Measurements from ENCODE around the gene MAGI1.
"Not testable (repeated sequence)": the region's sequence is repeated elsewhere in the genome, so short reads cannot be mapped to it uniquely, and the experiment has no call there.

The MAGI1 gene

DNA sequence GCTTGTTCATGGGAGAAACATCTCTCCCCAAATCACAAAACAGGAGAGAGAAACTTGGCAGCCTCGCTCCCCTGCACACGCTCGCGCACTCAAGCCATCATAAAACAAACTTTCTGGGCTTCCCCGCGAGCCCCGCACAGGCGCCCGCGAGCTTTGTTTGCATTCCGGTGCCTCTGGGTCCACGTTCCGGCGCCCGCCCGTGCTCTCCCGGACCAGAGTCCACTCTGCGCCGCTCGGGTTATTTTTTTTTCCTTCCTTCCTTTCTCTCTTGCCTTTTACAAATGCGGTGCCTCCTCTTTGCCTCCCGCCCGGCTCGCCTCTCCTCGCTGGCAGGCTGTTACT, 363 bp downstream of the MAGI1 start:
- no peak for DNase-seq

DNA sequence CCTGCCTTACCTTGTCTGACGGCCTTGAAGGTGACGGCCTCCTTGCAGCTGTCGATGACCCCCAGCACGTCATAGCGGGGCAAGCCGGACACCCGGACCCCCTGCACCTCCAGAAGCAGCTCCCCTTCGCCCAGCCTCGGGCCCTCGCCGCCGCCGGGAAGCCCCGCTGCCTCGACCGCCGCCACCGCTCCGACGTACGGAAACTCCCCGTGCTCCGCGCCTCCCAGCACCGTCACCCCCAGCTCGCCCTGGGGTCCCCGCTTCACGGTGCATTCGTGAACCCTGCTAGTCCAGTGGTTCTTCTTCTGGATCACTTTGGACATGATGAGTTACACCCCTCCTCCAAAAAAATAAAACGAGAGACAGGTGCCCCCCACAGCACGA, 740 bp downstream of the MAGI1 start:
- DNase-seq = no peak

DNA sequence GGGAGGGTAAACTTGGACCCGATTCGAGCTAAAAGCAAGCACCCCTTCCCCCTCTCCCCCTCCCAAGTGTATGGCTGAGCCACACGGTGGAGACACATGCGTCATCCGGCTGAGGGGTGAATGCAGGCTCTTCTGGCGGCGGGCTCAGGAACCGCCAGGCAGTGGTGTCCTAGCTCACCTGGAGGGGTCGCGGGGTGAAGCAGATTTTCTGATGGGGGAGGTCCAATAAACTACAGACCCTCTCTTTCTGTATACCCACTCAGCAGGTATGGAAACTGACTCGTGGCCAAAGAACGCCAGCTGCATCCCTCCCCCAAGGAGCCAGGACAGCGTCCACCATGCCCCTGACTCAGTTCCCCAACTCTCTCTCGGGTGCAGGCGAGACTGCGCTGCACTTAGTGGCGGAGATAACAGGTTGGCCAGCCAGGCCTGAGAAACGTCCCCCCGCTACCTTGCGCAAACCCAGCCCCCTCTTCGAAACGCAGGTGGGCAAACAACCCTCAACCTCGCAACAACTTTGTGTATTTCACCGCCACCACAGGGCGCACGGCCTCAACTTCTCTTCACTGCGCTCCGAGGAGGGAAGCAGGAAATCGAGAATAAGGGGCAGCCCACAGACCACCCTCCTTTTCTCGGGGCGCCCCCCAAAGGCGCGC, 1.3 kb downstream of the MAGI1 start:
- DNase-seq = no peak

DNA sequence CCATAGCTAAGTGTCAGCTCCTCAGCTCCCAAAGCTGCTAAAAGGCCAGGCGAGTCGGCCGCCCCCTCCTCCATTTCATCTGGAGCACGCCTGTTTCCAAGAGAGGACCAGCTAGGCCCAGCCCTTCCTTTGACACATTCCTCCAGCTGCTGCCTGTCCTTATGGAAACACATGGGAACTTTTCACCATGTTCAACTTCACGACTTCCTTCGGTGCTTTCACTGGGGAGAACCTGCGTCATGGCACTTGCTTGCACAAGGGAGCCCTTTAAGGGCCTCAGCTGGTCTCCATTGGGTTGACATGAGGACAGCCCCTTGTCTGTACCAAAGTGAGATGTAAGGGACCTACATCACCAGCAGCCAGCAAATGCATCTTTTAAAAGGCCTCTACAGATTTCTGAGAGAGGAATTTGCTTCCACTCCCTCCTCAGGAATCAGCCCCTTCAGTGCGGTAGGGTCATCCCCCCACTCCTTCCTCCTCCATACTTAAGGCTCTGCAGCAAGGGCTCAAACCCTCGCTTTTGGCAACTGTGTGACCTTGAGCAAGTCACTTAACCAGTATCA, 2.1 kb downstream of the MAGI1 start:
- DNase-seq = no peak

DNA sequence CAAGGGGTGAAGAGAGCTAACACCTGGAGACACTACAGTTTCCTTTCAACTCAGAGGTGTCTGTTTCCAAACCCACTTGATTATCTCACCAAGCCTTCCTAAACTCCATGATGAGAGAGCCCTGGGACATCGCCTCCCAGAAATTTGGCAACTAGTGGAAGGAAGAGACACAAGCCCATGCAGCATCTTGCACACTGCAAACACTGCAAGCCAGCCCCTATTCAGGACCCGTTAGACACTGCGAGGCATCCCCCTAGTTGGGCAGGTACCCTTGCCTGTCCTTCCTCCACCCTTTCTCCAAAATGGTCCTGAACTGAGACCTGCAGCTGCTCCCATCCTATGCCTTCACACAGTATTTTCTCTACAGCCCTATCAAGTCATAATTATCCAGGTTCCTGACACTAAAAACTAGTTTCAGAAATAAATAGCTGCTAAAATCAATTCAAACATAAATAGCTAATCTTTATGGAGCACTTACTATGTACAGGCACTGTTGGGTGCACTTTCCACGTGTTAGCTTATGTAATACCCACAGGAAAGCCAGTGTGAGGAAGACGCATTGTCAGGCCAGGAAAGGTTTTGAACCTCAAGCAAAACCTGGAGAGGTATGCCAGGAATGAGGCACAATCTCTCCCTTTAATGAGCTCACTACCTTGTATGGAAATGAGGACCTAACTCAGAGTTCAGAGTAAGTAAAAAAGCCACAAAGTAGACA, 2.8 kb downstream of the MAGI1 start:
- no peak for DNase-seq

DNA sequence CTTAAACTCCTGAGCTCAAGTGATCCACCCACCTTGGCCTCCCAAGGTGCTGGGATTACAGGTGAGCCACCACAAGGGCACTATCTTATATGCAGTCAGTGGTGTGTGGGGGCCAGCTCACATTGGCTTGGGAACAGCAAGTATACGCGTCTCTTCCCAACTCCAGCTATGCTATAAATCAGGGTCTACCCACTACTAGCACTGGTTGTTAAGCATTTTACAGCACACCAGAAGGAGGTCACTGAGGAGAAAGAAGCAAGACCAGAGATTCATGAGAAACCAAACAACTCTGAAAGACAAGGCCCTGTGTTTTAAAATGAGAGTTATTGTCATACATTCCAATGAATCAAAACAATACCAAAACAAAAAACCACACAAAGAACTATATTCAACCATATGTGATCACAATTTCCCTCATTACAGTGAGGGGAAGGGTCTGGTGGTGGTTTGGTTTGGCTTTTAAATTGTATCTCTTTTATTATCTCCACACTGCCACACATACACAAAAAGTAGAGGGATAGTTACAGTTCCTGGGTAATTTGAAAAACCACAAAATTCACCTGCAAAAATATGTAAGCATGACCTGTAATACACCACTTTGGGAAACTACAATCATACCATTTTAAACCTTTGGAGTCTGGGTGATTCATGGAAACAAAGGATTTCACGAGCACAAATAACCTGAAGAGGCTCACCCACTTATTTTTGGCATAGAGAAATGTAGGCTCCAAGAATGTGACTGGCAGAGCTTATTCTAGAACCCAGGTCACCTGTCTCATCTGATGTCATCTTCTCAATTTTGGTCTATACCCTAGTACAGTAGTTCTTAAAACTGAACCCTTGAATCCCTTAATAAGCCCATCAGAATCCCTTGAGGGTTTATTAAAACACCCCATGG, 5.2 kb downstream of the MAGI1 start:
- no peak for DNase-seq

DNA sequence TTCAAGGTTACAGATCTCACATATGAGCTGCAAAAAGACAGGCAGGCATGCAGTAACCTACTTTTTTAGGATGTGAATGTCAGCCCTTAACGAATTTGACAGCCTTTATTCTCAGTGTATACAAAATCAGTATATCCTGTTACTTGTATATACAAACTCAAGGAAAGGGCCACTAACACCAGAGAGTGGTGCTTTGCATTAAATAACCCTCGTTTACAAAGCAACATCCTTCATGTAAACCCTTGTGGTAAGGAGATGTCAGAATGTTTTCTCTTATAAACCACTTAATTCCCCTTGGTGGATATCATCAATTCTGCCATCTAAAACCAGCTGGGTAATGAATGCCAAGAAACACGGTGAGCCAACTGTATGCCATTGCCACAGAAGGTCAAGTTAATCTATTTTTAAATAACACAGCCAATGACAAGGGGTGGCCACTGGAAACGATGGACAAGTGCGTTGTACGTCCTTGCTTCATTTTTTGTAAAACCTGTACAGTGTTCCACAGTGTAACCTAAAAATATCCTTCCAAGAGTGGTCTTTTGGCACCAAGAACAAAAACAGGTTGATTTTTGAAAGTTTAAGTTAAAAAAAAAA, 7.5 kb downstream of the MAGI1 start:
- no peak for DNase-seq

DNA sequence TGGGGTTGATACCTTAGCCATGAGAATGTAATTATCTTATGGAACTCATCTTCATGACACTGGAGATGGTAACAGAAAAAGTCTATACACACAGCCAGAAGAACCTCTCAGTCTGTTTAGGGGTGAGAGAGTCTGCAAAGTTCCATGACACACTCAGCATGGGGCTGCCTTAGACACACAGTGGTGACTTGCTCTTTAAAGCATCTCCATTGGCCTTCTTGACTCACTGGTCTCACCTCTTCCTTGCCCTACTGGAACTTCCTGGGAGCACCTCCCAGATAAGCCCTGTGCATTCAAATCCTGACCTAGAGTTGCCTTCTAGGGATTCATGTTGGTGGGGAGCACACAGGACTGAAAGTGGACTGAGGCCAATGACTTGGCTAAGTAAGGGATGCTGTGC, 9.3 kb downstream of the MAGI1 start:
- no peak for DNase-seq

DNA sequence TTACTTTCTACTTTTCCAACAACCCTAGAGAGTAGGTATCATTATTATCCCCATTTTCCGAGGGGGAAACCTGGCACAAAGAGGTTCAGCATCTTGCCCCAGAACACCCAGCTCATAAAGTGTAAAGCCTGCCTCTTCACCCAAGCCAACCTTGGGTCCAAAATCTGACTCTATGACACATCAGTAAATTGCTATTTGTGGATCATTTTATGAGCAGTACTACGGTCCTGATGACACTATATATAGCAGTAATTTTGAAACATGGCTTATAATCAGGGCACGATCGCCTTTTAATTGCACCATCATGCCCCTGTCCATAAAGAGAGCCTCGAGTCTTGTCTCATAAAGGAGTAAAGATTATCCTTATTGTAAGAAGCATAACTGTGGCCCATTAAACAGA, 9.7 kb downstream of the MAGI1 start:
- DNase-seq = no peak

DNA sequence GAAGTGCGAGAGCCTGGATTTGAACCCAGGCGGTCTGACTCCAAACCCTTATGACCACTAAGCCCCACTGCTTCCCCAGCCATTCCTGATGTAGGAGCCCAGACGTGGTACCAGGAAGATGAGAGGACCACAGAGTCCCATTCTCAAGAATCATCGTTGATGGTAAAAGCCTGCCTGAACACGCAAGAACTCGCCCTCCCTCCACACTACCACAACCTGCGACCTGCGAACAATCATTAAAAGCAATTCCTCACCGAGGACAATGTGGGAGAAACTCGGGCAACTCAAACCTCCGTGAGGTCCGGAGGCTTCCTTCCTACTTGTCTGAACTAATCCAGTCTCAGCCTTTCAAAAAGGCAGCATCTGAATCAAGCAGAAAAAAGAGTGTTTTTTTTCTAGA, 10.3 kb downstream of the MAGI1 start:
- no peak for DNase-seq

DNA sequence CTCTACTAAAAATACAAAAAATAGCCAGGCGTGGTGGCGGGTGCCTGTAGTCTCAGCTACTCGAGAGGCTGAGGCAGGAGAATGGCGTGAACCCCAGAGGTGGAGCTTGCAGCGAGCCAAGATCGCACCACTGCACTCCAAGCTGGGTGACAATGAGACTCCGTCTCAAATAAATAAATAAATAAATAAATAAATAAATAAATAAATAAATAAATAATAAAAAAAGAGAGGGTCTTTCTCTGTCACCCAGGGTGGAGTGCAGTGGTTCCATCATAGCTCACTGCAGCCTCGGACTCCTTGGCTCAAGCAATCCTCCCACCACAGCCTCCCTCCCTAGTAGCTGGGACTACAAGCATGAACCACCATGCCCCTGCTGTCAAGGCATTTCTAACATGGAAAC, 11.6 kb downstream of the MAGI1 start:
- not testable (repeated sequence) for DNase-seq

DNA sequence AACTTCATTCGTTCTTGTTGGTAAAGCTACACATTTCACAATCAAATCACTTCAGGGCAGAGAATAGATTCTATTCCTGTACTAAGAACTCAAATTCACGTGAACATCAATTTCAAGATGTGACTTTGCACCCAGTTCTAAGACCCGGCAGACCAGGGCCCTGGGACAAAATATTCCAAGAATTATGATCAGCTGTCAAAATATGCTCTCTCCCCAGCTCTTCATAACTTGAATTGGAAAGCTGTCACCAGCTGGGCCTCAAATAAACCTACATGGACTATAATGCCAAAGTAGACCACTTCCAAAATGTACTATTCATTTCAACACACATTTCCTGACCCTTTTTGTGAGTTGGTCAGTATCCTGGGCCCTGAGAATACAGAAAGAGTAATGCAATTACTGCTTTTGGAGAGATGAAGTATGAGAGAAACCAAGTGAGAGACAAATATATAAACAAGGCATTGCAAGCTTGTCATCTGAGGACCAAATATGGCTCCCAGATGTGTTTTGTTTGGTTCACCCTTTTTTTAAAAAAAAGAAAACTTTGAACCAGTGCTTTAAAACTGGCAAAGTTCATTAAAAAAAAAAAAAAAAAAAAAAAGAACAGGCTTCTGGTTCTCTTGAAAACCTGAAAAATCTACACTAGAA, 14.9 kb downstream of the MAGI1 start:
- no peak for DNase-seq

DNA sequence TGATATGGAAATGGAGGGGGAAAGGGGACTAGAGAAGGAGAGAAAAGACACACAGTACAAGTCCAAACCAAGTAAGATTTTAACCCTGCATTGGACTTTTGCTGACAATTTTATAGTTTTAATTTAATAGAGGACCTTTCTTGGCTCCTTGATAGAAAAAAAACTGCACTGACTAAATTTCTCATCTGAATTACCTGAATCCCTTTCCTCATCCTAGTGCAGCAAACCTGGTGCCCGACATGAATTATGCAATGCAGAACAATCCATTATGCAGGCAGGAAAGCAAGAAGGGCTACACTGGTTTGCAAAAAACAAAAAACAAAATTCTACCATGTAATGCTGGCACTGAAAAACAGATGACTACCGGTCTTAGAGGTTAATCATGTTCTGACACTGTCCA, 15.5 kb downstream of the MAGI1 start:
- DNase-seq = no peak

DNA sequence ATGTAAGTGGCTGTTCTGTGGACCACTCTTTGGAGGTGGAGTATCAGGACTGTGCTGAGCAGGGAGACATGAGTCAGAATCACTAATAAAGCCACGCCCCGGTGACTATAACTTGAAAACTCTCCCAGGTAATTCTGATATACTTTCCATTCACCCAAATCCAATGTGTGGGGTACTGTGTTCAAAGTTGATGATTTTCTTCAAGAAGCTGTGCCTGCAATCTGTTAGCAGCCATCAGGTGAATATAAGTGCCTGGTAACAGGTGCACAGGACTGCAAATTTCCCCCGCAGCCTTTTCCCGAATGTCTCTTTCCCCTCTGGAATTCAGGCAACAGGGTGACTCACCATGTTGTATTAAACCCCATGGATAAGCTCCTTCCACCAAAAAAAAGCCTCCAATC, 17.0 kb downstream of the MAGI1 start:
- DNase-seq = no peak

DNA sequence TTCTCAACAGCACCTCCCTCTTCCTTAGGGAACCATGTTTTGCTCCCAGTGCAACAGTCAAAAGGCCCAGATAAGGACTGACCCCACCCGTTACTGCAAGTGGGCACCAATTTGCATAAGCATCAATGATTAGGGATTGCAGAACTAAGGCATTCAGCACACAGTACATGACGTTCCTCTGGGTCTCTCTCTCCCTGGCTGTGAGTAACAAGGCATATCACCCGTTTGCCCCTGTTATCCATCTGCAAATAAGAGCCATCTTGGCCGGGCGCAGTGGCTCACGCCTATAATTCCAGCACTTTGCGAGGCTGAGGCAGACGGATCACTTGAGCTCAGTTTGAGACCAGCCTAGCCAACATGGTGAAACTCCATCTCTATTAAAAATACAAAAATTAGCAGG, 18.8 kb downstream of the MAGI1 start:
- DNase-seq = no peak

DNA sequence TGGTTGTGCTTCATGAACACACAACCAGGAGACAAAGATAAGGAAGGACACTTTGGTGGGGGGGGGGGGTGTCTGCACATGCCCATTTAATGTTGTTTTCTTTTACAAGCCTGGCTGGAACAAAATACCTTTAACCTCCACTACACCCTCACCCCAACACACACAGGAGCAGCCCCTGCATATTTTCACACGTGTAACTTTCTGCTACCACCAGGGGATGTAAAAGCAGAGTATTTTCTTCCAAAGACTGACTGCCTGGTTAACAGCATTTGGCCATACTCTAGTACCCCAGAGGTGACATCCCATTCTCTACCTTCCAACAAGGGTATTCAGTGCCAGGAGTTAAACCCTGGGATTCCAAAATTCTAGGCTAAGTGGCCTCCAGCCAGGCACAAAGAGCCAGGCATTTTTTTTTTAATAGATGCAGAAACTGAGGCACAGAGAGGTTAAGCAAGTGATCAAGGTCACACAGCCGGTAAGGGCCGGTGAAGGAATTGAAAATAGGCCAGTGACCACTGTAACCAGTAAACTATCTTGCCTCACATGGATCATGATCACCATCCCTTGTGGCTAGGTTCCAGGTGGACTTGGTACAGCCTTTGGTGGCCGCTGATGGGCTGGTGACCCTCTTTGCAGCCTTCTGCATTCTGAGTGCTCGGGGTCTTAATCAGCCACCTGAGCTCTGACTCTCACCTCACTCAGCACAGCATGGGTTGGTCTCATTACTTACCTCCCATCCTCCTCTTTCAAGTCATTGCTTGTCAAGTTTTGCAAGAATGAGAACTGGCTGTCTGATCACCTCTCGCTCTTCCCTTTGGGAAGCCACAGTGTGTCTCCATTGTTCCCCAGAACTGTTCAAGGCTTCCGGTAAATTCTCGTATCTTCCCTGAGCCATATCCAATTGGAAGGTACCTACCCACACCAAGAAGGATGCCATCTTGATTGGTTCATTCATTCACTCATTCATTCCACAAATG, 20.4 kb downstream of the MAGI1 start:
- DNase-seq = no peak

DNA sequence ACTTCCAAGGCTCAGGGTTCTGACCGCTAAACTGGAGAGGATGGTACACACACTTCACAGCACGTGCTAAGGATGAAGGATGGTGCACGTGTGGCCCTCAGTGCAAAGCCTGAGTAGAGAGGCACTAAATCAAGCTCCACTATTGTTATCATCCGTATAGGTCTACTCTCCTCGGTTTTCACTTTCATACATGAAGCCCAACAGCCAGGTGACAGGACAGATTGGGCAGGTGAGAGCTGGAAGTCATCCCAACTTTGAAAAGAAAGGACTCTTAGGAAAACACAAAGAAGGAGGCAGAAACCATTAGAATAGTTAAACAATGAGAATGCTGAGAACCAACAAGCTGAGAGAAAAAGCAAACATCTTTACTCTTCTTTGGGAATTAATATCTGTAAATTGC, 21.1 kb downstream of the MAGI1 start:
- DNase-seq = no peak

DNA sequence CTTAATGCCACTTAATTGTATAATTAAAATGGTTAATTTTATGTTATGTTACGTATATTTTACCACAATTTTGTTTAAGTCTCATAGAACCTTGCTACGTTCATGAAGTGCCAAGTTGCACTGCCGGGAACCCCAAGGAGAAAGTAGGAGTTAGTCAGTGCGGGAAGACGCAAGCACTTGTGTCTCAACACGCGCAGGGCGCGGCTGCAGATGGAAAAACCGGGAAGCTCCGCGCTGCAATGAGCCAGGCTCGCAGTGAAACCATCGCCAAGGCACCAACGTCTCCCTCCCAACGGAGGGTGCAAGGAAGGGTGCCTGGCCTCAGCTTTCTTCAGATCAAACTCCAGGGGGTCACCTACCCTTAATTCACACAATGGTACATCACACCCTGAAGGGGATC, 21.6 kb downstream of the MAGI1 start:
- DNase-seq = no peak

DNA sequence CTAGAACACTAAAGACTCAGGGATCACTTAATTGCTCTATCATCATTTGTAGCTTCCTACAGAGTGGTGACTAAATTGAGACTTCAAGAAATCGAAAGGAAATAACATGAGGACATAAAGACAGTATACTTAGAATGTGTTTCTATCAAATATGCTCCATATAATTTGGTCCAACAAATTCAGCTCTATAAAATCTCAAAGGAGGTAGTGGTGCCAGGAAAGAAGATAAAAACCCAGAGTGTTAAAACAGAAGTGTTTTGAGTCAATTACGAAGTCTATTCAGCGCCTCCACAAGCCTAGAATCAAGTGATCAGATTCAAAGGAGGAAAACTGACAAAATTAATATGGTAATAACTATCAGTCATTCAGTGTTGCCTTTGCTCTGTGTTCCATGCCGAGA, 22.9 kb downstream of the MAGI1 start:
- DNase-seq = no peak

DNA sequence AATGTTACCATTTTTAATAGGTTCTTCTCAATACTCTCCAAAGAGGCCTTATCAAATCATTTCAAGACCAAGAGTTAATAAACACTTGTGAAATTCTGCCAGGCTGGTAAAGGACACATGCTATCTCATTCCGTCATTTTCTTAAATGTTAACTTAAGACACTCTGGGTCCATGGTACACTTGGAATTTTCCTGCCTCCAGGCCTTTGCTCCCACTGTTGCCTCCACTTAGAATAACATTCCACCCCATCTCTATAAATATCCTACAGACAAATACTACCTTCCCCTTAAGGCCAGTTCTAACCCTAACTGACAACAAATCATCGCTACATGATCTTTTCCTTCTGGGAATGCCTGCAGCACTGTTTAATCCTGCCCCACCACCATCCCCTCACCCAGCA, 24.1 kb downstream of the MAGI1 start:
- DNase-seq = no peak

DNA sequence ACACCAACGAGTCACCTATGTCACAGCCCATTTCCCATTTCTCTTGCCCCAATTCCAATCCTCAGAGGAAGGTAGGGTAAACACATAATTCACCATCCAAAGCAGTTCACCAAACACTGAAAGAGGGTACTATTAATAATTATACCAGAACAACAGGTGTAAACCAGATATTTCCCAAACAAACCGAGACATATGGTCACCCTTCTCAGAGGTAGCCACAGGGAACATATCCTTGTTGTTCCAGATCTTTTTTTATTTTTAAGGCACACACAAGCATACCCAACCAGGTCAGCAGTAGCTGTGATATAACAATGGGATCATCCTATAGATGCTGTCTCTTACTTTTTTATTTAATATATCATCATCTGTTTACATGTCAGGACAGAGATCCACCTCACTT, 24.7 kb downstream of the MAGI1 start:
- DNase-seq = no peak

DNA sequence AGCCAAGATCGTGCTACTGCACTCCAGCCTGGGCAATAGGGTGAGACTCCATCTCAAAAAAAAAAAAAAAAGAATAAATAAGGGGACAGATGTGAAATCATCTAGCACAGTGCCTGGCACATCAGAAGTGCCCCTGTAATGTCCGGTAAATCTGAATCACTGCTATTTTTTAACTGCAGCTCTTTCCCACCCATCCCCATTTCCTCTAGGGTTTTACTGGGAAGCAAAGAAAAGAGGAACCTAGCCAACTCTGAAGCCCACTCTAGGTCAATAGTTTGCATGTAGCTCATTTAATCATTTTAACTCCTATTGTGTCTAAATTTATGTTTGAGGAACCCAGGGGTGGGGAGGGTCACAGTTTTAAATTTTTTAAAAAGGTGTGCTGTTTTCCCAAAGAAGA, 26.0 kb downstream of the MAGI1 start:
- no peak for DNase-seq

All from stimulated activated CD4-positive, alpha-beta T cell treated with anti-CD3 and anti-CD28 coated beads, Interleukin-1b, Interleukin-23, amount 100 ng/mL, for 48 hours (primary cell).